ENCODE data around the gene DNHD1. TPM values are rescaled to one million over a fixed set of nuclear protein-coding genes. Genes with fewer than 3 reads are reported as not detected.
"Not testable (repeated sequence)": the region's sequence is repeated elsewhere in the genome, so short reads cannot be mapped to it uniquely, and the experiment has no call there.

The DNHD1 gene
- total RNA-seq, 1 donor from 2014 or later: 17.3 TPM

DNA sequence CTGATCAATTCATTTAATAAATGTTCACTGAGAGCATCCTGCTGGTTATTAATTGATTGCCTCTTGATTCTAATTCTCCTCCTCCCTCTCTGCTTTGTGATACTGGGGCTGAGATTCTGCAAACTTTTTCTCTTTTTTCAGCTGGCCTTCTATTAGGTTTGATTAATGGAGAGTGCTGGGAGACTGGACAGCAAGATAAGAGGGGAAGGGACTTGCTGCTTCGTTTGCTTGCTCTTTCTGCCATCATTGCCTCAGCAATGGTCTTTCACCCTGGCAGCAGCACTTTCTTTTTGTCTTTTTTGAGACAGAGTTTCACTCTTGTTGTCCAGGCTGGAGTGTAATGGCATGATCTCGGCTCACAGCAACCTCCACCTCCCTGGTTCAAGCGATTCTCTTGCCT is 7.1 kb downstream of the DNHD1 start:
- Mint-ChIP-seq H3K4me3 (no peak overlapping the region), H3K9me3 (no peaks in the 10 kb centered on the region), H3K4me1 (no peaks in the 10 kb centered on the region), H3K27me3 (ENCODE audit: low read depth) (no peaks in the 10 kb centered on the region), H3K36me3 (no peaks in the 10 kb centered on the region), H3K27ac (no peak overlapping the region)
- no peak for DNase-seq (ENCODE audit: low spot score in 2 of 2, unreplicated experiment in 2 of 2)
- TF ChIP-seq, protein P1, sequence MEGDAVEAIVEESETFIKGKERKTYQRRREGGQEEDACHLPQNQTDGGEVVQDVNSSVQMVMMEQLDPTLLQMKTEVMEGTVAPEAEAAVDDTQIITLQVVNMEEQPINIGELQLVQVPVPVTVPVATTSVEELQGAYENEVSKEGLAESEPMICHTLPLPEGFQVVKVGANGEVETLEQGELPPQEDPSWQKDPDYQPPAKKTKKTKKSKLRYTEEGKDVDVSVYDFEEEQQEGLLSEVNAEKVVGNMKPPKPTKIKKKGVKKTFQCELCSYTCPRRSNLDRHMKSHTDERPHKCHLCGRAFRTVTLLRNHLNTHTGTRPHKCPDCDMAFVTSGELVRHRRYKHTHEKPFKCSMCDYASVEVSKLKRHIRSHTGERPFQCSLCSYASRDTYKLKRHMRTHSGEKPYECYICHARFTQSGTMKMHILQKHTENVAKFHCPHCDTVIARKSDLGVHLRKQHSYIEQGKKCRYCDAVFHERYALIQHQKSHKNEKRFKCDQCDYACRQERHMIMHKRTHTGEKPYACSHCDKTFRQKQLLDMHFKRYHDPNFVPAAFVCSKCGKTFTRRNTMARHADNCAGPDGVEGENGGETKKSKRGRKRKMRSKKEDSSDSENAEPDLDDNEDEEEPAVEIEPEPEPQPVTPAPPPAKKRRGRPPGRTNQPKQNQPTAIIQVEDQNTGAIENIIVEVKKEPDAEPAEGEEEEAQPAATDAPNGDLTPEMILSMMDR (IDR thresholded peaks at IDR 0.05; ENCODE audit: unreplicated experiment): no peak

DNA sequence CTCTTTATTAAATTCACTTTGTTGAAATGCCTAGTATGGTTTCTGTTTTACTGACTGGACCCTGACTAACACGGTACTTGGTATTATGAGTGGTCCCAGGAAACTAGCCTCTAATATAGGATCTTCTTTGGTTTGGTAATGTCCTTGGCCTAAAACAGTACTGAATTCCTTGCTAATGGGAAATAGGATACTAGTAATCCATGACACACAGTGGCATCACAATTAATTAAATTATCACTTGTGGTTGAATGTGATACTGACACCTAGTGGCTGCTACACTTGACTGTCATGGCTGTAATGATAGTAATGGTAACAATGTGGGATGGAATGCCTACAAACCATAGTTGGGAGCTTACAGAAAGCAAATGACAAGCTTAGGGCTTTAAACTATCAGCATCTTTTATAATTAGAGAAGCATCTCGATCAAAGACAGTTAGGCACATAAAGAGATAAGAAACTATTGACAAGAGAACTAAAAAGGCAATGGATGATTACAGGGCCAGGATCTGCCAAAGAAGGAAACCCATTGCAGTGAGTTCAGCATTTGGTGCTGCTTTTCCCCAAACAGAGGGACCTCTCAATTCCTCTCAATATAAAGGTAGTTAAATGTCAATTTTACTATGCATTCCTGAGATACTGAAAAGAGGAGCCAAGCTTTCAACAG is 8.6 kb downstream of the DNHD1 start:
- H3K4me1 Mint-ChIP-seq: no peaks in the 10 kb centered on the region

DNA sequence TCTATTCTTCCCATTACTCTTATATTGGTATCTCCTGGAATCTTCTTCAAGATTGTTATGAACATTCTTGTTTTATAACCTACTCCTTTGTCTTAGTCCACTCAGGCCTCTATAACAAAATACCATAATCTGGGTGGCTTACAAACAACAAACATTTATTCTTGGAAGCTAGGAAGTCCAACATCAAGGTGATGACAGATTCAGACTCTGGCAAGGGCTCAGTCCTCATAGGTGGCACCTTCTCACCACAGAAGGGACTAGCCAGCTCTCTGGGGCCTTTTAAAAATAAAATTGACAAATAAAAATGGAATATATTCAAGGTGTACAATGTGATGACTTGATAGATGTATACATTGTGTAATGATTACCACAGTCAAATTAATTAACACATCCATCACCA is 19.8 kb downstream of the DNHD1 start:
- Mint-ChIP-seq H3K4me3 (no peak overlapping the region), H3K4me1 (no peaks in the 10 kb centered on the region), H3K27ac (no peak overlapping the region), H3K27me3 (ENCODE audit: low read depth) (no peaks in the 10 kb centered on the region), H3K9me3 (peaks cover 4% of the 10 kb centered on the region), H3K36me3 (peaks cover 40% of the 10 kb centered on the region)
- TF ChIP-seq, protein P1 (IDR thresholded peaks at IDR 0.05; ENCODE audit: unreplicated experiment): no peak
- no peak for DNase-seq (ENCODE audit: low spot score in 2 of 2, unreplicated experiment in 2 of 2)

More for the DNA sequence above, 8.6 kb downstream of the DNHD1 start:
- Mint-ChIP-seq H3K4me3 (no peak overlapping the region), H3K9me3 (no peaks in the 10 kb centered on the region), H3K27me3 (ENCODE audit: low read depth) (no peaks in the 10 kb centered on the region), H3K36me3 (peaks cover 3% of the 10 kb centered on the region), H3K27ac (no peak overlapping the region)
- DNase-seq (ENCODE audit: low spot score in 2 of 2, unreplicated experiment in 2 of 2): no peak
- TF ChIP-seq, protein P1 (IDR thresholded peaks at IDR 0.05; ENCODE audit: unreplicated experiment): peak; percentile 38

DNA sequence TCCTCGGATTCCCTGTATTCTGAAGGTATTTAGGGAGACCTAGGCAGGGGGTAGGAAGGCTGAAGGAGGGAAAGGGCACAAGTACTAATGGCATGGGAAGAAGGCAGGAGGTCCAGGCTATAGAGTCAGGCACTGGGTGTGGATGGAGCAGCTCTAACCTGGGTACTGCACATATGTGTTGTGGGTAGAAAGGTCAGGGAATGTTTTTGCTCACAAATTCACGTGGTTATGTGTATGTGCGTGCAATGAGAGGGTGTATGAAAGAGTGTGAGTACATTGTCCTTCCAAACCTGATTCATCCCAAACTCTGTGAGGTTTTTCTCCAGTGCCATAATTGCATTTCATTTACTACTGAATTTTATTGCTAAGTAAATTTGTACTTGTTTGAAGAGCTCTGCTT is 23.2 kb downstream of the DNHD1 start:
- Mint-ChIP-seq H3K36me3 (peaks cover 31% of the 10 kb centered on the region), H3K27ac (no peak overlapping the region), H3K9me3 (no peaks in the 10 kb centered on the region), H3K4me1 (no peaks in the 10 kb centered on the region), H3K4me3 (no peak overlapping the region), H3K27me3 (ENCODE audit: low read depth) (no peaks in the 10 kb centered on the region)
- no peak for DNase-seq (ENCODE audit: low spot score in 2 of 2, unreplicated experiment in 2 of 2)
- TF ChIP-seq, protein P1 (IDR thresholded peaks at IDR 0.05; ENCODE audit: unreplicated experiment): no peak

DNA sequence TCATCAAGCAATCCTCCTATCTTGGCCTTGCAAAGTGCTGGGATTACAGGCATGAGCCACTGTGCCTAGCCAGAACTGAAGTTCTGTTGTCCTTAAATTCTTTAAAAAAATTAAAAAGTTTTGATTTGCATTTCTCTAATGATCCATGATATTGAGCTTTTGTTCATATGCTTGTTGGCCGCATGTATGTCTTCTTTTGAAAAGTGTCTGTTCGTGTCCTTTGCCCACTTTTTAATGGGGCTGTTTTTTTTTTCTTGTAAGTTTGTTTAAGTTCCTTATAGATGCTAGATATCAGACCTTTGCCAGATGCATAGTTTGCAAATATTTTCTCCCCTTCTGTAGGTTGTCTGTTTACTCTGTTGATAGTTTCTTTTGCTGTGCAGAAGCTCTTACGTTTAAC is 24.9 kb downstream of the DNHD1 start:
- H3K36me3 Mint-ChIP-seq: peaks cover 22% of the 10 kb centered on the region
- H3K9me3 Mint-ChIP-seq; H3K27me3 Mint-ChIP-seq (ENCODE audit: low read depth); DNase-seq (ENCODE audit: low spot score in 2 of 2, unreplicated experiment in 2 of 2); H3K4me1 Mint-ChIP-seq; H3K4me3 Mint-ChIP-seq; H3K27ac Mint-ChIP-seq: not testable (repeated sequence)

DNA sequence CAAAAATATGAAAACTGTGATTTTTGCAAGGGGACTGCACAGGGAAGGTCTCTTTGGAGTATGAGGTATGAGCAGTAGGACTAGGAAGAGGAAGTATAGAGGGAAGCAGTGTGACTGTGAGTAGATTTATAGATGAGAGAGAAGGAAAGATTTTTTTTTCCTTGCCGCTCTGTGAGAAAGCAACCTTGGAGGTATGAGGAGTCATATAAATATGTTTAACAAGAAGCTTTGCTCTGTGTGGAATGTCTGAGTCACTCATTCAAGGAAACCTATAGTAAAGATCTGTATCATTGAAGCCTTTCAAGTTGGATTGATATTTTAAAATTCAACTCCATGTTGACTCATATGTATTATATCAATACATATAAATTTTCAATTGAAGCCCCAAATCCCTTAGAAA is 26.2 kb downstream of the DNHD1 start:
- Mint-ChIP-seq H3K9me3 (no peaks in the 10 kb centered on the region), H3K27ac (no peak overlapping the region), H3K36me3 (peaks cover 11% of the 10 kb centered on the region), H3K4me3 (no peak overlapping the region), H3K27me3 (ENCODE audit: low read depth) (no peaks in the 10 kb centered on the region), H3K4me1 (no peaks in the 10 kb centered on the region)
- no peak for DNase-seq (ENCODE audit: low spot score in 2 of 2, unreplicated experiment in 2 of 2)
- TF ChIP-seq, protein P1 (IDR thresholded peaks at IDR 0.05; ENCODE audit: unreplicated experiment): no peak
